ENCODE results near the gene NT5DC2.
"Not testable (repeated sequence)": the region's sequence is repeated elsewhere in the genome, so short reads cannot be mapped to it uniquely, and the experiment has no call there.

The NT5DC2 gene

GRCh38 chr3:52528586-52529375, 4.9 kb downstream of the NT5DC2 start:
- no peaks in the 10 kb centered on the region for H3K9me3 ChIP-seq (ENCODE audit: control extremely low read depth in 1 of 5, control insufficient read depth in 4 of 5, insufficient read depth in 2 of 5, low read depth in 1 of 5, low read length in 4 of 5)
- ChIA-PET POLR2A (interaction anchor here (1.1 kb wide), 1 partner anchor 30 kb away, joined by 3 read pairs; no protein-coding TSS in a partner anchor), CTCF (interaction anchor here (1.1 to 1.2 kb wide), 2 partner anchors 29 to 39 kb away, joined by 3 to 4 read pairs; no protein-coding TSS in a partner anchor)
- H3K27ac ChIP-seq (ENCODE audit: insufficient read depth in 1 of 2, low read depth in 1 of 2, low read length in 2 of 2, poor library complexity in 1 of 2, severe bottlenecking in 2 of 2): no peak overlapping the region
- no peak for DNase-seq
- peaks cover 10 to 64% (median 35%) of the 10 kb centered on the region in 4 experiments for H3K36me3 ChIP-seq (ENCODE audit: control insufficient read depth in 4 of 4, insufficient read depth in 4 of 4, low read length in 3 of 4)
- H3K4me1 ChIP-seq (ENCODE audit: control extremely low read depth in 1 of 4, control insufficient read depth in 4 of 4, insufficient read depth in 4 of 4, low read length in 3 of 4): peaks cover 5 to 27% (median 23%) of the 10 kb centered on the region in 4 experiments
- WGBS (ENCODE audit: insufficient coverage): 96% methylated on average over 25 of the region's 25 CpGs
- H3K4me3 ChIP-seq (ENCODE audit: control insufficient read depth in 1 of 7, extremely low read depth in 1 of 7, insufficient read depth in 4 of 7, low read depth in 2 of 7, low read length in 6 of 7): no peak overlapping the region
- H3K27me3 ChIP-seq (replicated peaks in 2 of 5; ENCODE audit: control insufficient read depth in 4 of 5, insufficient read depth in 5 of 5, low read length in 4 of 5): no peaks in the 10 kb centered on the region

GRCh38 chr3:52527732-52528585, 5.7 kb downstream of the NT5DC2 start:
- no peak for DNase-seq
- H3K4me1 ChIP-seq (ENCODE audit: control extremely low read depth in 1 of 4, control insufficient read depth in 4 of 4, insufficient read depth in 4 of 4, low read length in 3 of 4): peaks cover 5 to 27% (median 18%) of the 10 kb centered on the region in 4 experiments
- CTCF ChIA-PET: interaction anchor here (1.1 to 1.7 kb wide), 3 partner anchors 24 to 57 kb away, joined by 3 to 5 read pairs (median 4); no protein-coding TSS in a partner anchor
- peaks cover 10 to 72% (median 37%) of the 10 kb centered on the region in 4 experiments for H3K36me3 ChIP-seq (ENCODE audit: control insufficient read depth in 4 of 4, insufficient read depth in 4 of 4, low read length in 3 of 4)
- POLR2A ChIA-PET: interaction anchor here (1.1 to 1.2 kb wide), 2 partner anchors 17 to 29 kb away, joined by 3 to 5 read pairs; no protein-coding TSS in a partner anchor
- no peak overlapping the region for H3K4me3 ChIP-seq (ENCODE audit: control insufficient read depth in 1 of 7, extremely low read depth in 1 of 7, insufficient read depth in 4 of 7, low read depth in 2 of 7, low read length in 6 of 7)
- H3K9me3 ChIP-seq (ENCODE audit: control extremely low read depth in 1 of 5, control insufficient read depth in 4 of 5, insufficient read depth in 2 of 5, low read depth in 1 of 5, low read length in 4 of 5): no peaks in the 10 kb centered on the region
- H3K27ac ChIP-seq (ENCODE audit: insufficient read depth in 1 of 2, low read depth in 1 of 2, low read length in 2 of 2, poor library complexity in 1 of 2, severe bottlenecking in 2 of 2): no peak overlapping the region
- WGBS (ENCODE audit: insufficient coverage): 99% methylated on average over 14 of the region's 18 CpGs
- H3K27me3 ChIP-seq (replicated peaks in 2 of 5; ENCODE audit: control insufficient read depth in 4 of 5, insufficient read depth in 5 of 5, low read length in 4 of 5): no peaks in the 10 kb centered on the region

- no peak for DNase-seq
- H3K27ac ChIP-seq (ENCODE audit: insufficient read depth in 1 of 2, low read depth in 1 of 2, low read length in 2 of 2, poor library complexity in 1 of 2, severe bottlenecking in 2 of 2): no peak overlapping the region
- POLR2A ChIA-PET: interaction anchor here (1.2 kb wide), 1 partner anchor 16 kb away, joined by 5 read pairs; no protein-coding TSS in a partner anchor
- H3K4me1 ChIP-seq (ENCODE audit: control extremely low read depth in 1 of 4, control insufficient read depth in 4 of 4, insufficient read depth in 4 of 4, low read length in 3 of 4): peaks cover under 1 to 19% (median 10%) of the 10 kb centered on the region in 4 experiments
- peaks cover 10 to 80% (median 38%) of the 10 kb centered on the region in 4 experiments for H3K36me3 ChIP-seq (ENCODE audit: control insufficient read depth in 4 of 4, insufficient read depth in 4 of 4, low read length in 3 of 4)
- 100% methylated on average over 12 of the region's 14 CpGs for WGBS (ENCODE audit: insufficient coverage)
- H3K9me3 ChIP-seq (ENCODE audit: control extremely low read depth in 1 of 5, control insufficient read depth in 4 of 5, insufficient read depth in 2 of 5, low read depth in 1 of 5, low read length in 4 of 5): no peaks in the 10 kb centered on the region
- no peaks in the 10 kb centered on the region for H3K27me3 ChIP-seq (replicated peaks in 2 of 5; ENCODE audit: control insufficient read depth in 4 of 5, insufficient read depth in 5 of 5, low read length in 4 of 5)
- H3K4me3 ChIP-seq (ENCODE audit: control insufficient read depth in 1 of 7, extremely low read depth in 1 of 7, insufficient read depth in 4 of 7, low read depth in 2 of 7, low read length in 6 of 7): no peak overlapping the region
- CTCF ChIA-PET: interaction anchor here (1.1 to 1.7 kb wide), 3 partner anchors 23 to 56 kb away, joined by 3 to 5 read pairs (median 3); no protein-coding TSS in a partner anchor
Observed at GRCh38 chr3:52527039-52527731, 6.5 kb downstream of the NT5DC2 start.

- POLR2A ChIA-PET; H3K4me3 ChIP-seq (ENCODE audit: control insufficient read depth in 1 of 7, extremely low read depth in 1 of 7, insufficient read depth in 4 of 7, low read depth in 2 of 7, low read length in 6 of 7); DNase-seq; H3K27ac ChIP-seq (ENCODE audit: insufficient read depth in 1 of 2, low read depth in 1 of 2, low read length in 2 of 2, poor library complexity in 1 of 2, severe bottlenecking in 2 of 2); H3K9me3 ChIP-seq (ENCODE audit: control extremely low read depth in 1 of 5, control insufficient read depth in 4 of 5, insufficient read depth in 2 of 5, low read depth in 1 of 5, low read length in 4 of 5); H3K27me3 ChIP-seq (replicated peaks in 2 of 5; ENCODE audit: control insufficient read depth in 4 of 5, insufficient read depth in 5 of 5, low read length in 4 of 5): not testable (repeated sequence)
- CTCF ChIA-PET: interaction anchor here (1.1 to 1.7 kb wide), 3 partner anchors 22 to 56 kb away, joined by 3 to 5 read pairs (median 3); no protein-coding TSS in a partner anchor
- Histone ChIP-seq H3K36me3 (ENCODE audit: control insufficient read depth in 4 of 4, insufficient read depth in 4 of 4, low read length in 3 of 4) (peaks cover 10 to 85% (median 38%) of the 10 kb centered on the region in 4 experiments), H3K4me1 (ENCODE audit: control extremely low read depth in 1 of 4, control insufficient read depth in 4 of 4, insufficient read depth in 4 of 4, low read length in 3 of 4) (peaks cover 0 to 14% (median 5%) of the 10 kb centered on the region in 4 experiments)
- WGBS (ENCODE audit: insufficient coverage): 96% methylated on average over 4 of the region's 5 CpGs
Observed at GRCh38 chr3:52526671-52527038, 7.0 kb downstream of the NT5DC2 start.

- POLR2A ChIA-PET: no interaction called here
- no peak for DNase-seq
- Histone ChIP-seq H3K27ac (ENCODE audit: insufficient read depth in 1 of 2, low read depth in 1 of 2, low read length in 2 of 2, poor library complexity in 1 of 2, severe bottlenecking in 2 of 2) (no peak overlapping the region), H3K4me1 (ENCODE audit: control extremely low read depth in 1 of 4, control insufficient read depth in 4 of 4, insufficient read depth in 4 of 4, low read length in 3 of 4) (peaks cover 0 to 6% (median 2%) of the 10 kb centered on the region in 4 experiments), H3K27me3 (replicated peaks in 2 of 5; ENCODE audit: control insufficient read depth in 4 of 5, insufficient read depth in 5 of 5, low read length in 4 of 5) (no peaks in the 10 kb centered on the region), H3K4me3 (ENCODE audit: control insufficient read depth in 1 of 7, extremely low read depth in 1 of 7, insufficient read depth in 4 of 7, low read depth in 2 of 7, low read length in 6 of 7) (no peak overlapping the region), H3K9me3 (ENCODE audit: control extremely low read depth in 1 of 5, control insufficient read depth in 4 of 5, insufficient read depth in 2 of 5, low read depth in 1 of 5, low read length in 4 of 5) (no peaks in the 10 kb centered on the region), H3K36me3 (ENCODE audit: control insufficient read depth in 4 of 4, insufficient read depth in 4 of 4, low read length in 3 of 4) (peaks cover 10 to 90% (median 38%) of the 10 kb centered on the region in 4 experiments)
- WGBS (ENCODE audit: insufficient coverage): 87% methylated on average over 6 of the region's 9 CpGs
- CTCF ChIA-PET: interaction anchor here (1.5 kb wide), 1 partner anchor 27 kb away, joined by 3 read pairs; no protein-coding TSS in a partner anchor
Observed at GRCh38 chr3:52525680-52526561, 7.7 kb downstream of the NT5DC2 start.

All from common myeloid progenitor, CD34-positive (primary cell).